WERI-Rb-1 (cell line): ENCODE measurements around the gene PTPRH.

Experiments
- DNase-seq: peaks from one replicate; pipeline ENCODE4 v3.0.0-alpha.2; 2020
- H3K27ac ChIP-seq: fragments of 250-450 bp; sonication (Bioruptor Pico); 2 replicates; pipeline ENCODE4 v1.5.1; 2020; ENCODE audit warnings: mild to moderate bottlenecking, moderate library complexity
- H3K27me3 ChIP-seq: fragments of 250-450 bp; sonication (Bioruptor Pico); 2 replicates; pipeline ENCODE4 v1.5.1; 2021; ENCODE audit warnings: mild to moderate bottlenecking, low read depth, moderate library complexity; ENCODE audit not compliant: insufficient read depth, severe bottlenecking
- H3K36me3 ChIP-seq: fragments of 250-450 bp; sonication (Bioruptor Pico); 2 replicates; pipeline ENCODE4 v1.5.1; 2020; ENCODE audit warnings: mild to moderate bottlenecking, moderate library complexity
- H3K4me3 ChIP-seq: 2 replicates; pipeline ENCODE4 v1.5.1; 2011; ENCODE audit warnings: low read depth, mild to moderate bottlenecking, control low read depth, low read length
- H3K9me3 ChIP-seq: fragments of 250-450 bp; sonication (Bioruptor Pico); 2 replicates; pipeline ENCODE4 v1.5.1; 2021; ENCODE audit warnings: mild to moderate bottlenecking, moderate library complexity; ENCODE audit not compliant: severe bottlenecking
- CTCF ChIP-seq: IDR thresholded peaks from 2 replicates; pipeline ENCODE4 v1.5.1; 2011; ENCODE audit warnings: low read depth, mild to moderate bottlenecking, control low read depth, inconsistent platforms, low read length

Gene PTPRH

GRCh38 chr19:55141696-55142095 lies 67.6 kb downstream of the PTPRH start:
- H3K4me3 ChIP-seq, result no peak overlapping the region
- no peak for DNase-seq
- peak overlapping the region; percentile 69 for H3K27ac ChIP-seq
- H3K36me3 ChIP-seq, result peaks cover 14% of the 10 kb centered on the region
- peaks cover 2% of the 10 kb centered on the region for H3K9me3 ChIP-seq
- TF ChIP-seq CTCF, result no peak
- no peaks in the 10 kb centered on the region for H3K27me3 ChIP-seq

- Histone ChIP-seq H3K4me3 (no peak overlapping the region), H3K36me3 (peaks cover 24% of the 10 kb centered on the region), H3K27ac (no peak overlapping the region), H3K27me3 (no peaks in the 10 kb centered on the region), H3K9me3 (peaks cover 2% of the 10 kb centered on the region)
- no peak for DNase-seq
- no peak for TF ChIP-seq CTCF
These were observed 71.4 kb downstream of the PTPRH start for GRCh38 chr19:55137915-55138314.

GRCh38 chr19:55136399-55137102 lies 72.8 kb downstream of the PTPRH start:
- no peak for DNase-seq
- Histone ChIP-seq H3K36me3 (peaks cover 27% of the 10 kb centered on the region), H3K27me3 (no peaks in the 10 kb centered on the region)

GRCh38 chr19:55134736-55135135 lies 74.6 kb downstream of the PTPRH start:
- Histone ChIP-seq H3K36me3 (peaks cover 17% of the 10 kb centered on the region), H3K4me3 (no peak overlapping the region), H3K9me3 (no peaks in the 10 kb centered on the region), H3K27me3 (no peaks in the 10 kb centered on the region), H3K27ac (no peak overlapping the region)
- no peak for TF ChIP-seq CTCF
- DNase-seq, result no peak

More at GRCh38 chr19:55136399-55137102, 72.8 kb downstream of the PTPRH start:
- Histone ChIP-seq H3K27ac (no peak overlapping the region), H3K4me3 (no peak overlapping the region), H3K9me3 (no peaks in the 10 kb centered on the region)
- TF ChIP-seq CTCF, result no peak

GRCh38 chr19:55133639-55134444 lies 75.5 kb downstream of the PTPRH start:
- no peak for TF ChIP-seq CTCF
- DNase-seq, result peak; percentile 65
- Histone ChIP-seq H3K36me3 (peaks cover 17% of the 10 kb centered on the region), H3K27ac (no peak overlapping the region), H3K9me3 (no peaks in the 10 kb centered on the region), H3K27me3 (no peaks in the 10 kb centered on the region), H3K4me3 (no peak overlapping the region)
